ENCODE measurements around the gene SMOC2. TPM values are rescaled to one million over a fixed set of nuclear protein-coding genes. Genes with fewer than 3 reads are reported as not detected.

The SMOC2 gene
- total and polyA plus RNA-seq, 2 of the 4 experiments (the other 2 are of a cell fraction): not detected

DNA sequence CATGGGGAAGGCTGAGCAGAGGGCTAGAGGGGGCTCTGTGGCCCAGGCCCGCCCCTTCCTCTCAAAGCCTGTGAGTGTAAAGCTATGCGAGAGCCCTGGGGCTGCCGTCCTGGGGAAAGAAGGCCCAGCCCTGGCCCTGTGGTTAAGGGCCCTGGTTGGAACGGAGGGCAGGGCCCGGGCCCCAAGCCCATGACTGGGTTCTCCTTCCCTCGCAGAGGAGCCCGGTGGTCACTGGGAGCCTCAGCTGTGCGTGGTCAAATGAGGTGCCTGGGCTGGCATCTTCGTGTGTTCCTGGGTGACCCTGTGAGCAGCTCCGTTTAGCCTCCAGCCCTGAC is 56.0 kb downstream of the SMOC2 start:
- Histone ChIP-seq H3K4me1 (ENCODE audit: control insufficient read depth, insufficient read depth, low read length) (no peaks in the 10 kb centered on the region), H2AFZ (replicated peaks; ENCODE audit: low read length, poor library complexity) (no peak overlapping the region), H3K4me3 (ENCODE audit: insufficient read depth, low read depth, low read length) (no peak overlapping the region), H3K9ac (ENCODE audit: low read depth, low read length) (no peak overlapping the region), H4K5ac (ENCODE audit: low read depth, low read length) (no peak overlapping the region), H2BK20ac (ENCODE audit: low read depth, low read length) (no peak overlapping the region), H4K91ac (ENCODE audit: insufficient read depth, low read depth, low read length) (no peak overlapping the region), H4K8ac (ENCODE audit: low read depth in 2 of 2, low read length in 2 of 2) (no peak overlapping the region), H2BK5ac (ENCODE audit: low read depth, low read length, poor library complexity, severe bottlenecking) (no peak overlapping the region), H3K36me3 (ENCODE audit: control insufficient read depth, insufficient read depth, low read length) (no peaks in the 10 kb centered on the region), H2BK15ac (ENCODE audit: low read depth, low read length) (no peak overlapping the region), H2AK9ac (replicated peaks; ENCODE audit: low read depth, low read length, poor library complexity) (no peak overlapping the region), H3K79me1 (ENCODE audit: low read depth in 1 of 2, low read length in 2 of 2) (no peaks in the 10 kb centered on the region), H3K9me1 (ENCODE audit: insufficient read depth, low read length) (no peaks in the 10 kb centered on the region), H2AK5ac (ENCODE audit: low read depth, low read length) (no peak overlapping the region), H3K14ac (replicated peaks; ENCODE audit: low read depth, low read length) (no peak overlapping the region), H2BK120ac (ENCODE audit: low read depth, low read length) (no peak overlapping the region), H3K56ac (ENCODE audit: extremely low read depth, insufficient read depth, low read length) (no peak overlapping the region), H3K4ac (ENCODE audit: low read depth, low read length) (no peak overlapping the region), H3K27ac (ENCODE audit: insufficient read depth, low read length) (no peak overlapping the region), H3K27me3 (ENCODE audit: control insufficient read depth, insufficient read depth, low read length) (no peaks in the 10 kb centered on the region), H3K23ac (ENCODE audit: low read depth, low read length) (no peak overlapping the region), H3K9me3 (ENCODE audit: control insufficient read depth, insufficient read depth, low read length) (peaks cover 43% of the 10 kb centered on the region), H4K20me1 (ENCODE audit: insufficient read depth, low read length) (no peaks in the 10 kb centered on the region), H3K18ac (ENCODE audit: low read depth, low read length) (no peak overlapping the region), H3K4me2 (ENCODE audit: low read depth, low read length) (no peak overlapping the region)
- ChIA-PET POLR2A (ENCODE audit: unreplicated experiment) (no interaction called here), CTCF (no interaction called here)
- in situ Hi-C loops (cut with MboI; ENCODE audit: low sequenced_read_pairs): no loop called here
- dilution Hi-C loops (cut with HindIII; ENCODE audit: low sequenced_read_pairs, unreplicated experiment): no loop called here
- intact Hi-C loops (cut with micrococcal nuclease): no loop called here
- no TSS peak for BruUV-seq (replicated peaks)
- 11% methylated on average over 3 of the region's 10 CpGs; no CpG with 5 or more reads in 1 of the 2 experiments for WGBS, 2 experiments (ENCODE audit: extremely low coverage in 2 of 2, insufficient read length in 1 of 2)
- DNase-seq (no peak), ATAC-seq (ENCODE audit: low read depth) (no peak)
- no peak for TF ChIP-seq CHD1 (IDR thresholded peaks at IDR 0.05; ENCODE audit: low read depth, low read length)
- no peak for TF ChIP-seq BHLHE40 (IDR thresholded peaks at IDR 0.05; ENCODE audit: low read depth, low read length)
- TF ChIP-seq SMC3 (IDR thresholded peaks at IDR 0.05; ENCODE audit: low read depth, low read length): no peak
- TF ChIP-seq MAFK (IDR thresholded peaks at IDR 0.05; ENCODE audit: low read depth, low read length): no peak
- TF ChIP-seq, protein P1, sequence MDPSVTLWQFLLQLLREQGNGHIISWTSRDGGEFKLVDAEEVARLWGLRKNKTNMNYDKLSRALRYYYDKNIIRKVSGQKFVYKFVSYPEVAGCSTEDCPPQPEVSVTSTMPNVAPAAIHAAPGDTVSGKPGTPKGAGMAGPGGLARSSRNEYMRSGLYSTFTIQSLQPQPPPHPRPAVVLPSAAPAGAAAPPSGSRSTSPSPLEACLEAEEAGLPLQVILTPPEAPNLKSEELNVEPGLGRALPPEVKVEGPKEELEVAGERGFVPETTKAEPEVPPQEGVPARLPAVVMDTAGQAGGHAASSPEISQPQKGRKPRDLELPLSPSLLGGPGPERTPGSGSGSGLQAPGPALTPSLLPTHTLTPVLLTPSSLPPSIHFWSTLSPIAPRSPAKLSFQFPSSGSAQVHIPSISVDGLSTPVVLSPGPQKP (IDR thresholded peaks at IDR 0.05; ENCODE audit: borderline replicate concordance, low read depth, low read length): no peak
- TF ChIP-seq POLR2A (IDR thresholded peaks at IDR 0.05; ENCODE audit: low read depth, low read length): no peak
- TF ChIP-seq, protein P2, sequence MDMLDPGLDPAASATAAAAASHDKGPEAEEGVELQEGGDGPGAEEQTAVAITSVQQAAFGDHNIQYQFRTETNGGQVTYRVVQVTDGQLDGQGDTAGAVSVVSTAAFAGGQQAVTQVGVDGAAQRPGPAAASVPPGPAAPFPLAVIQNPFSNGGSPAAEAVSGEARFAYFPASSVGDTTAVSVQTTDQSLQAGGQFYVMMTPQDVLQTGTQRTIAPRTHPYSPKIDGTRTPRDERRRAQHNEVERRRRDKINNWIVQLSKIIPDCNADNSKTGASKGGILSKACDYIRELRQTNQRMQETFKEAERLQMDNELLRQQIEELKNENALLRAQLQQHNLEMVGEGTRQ (IDR thresholded peaks at IDR 0.05; ENCODE audit: low read depth, low read length): no peak
- TF ChIP-seq NFE2L2 (IDR thresholded peaks at IDR 0.05; ENCODE audit: low read depth, low read length): no peak
- no peak for TF ChIP-seq MAZ (IDR thresholded peaks at IDR 0.05; ENCODE audit: borderline replicate concordance, low read depth, low read length)
- no peak for TF ChIP-seq FOS (IDR thresholded peaks at IDR 0.05; ENCODE audit: low read depth, low read length)
- no peak for TF ChIP-seq RAD21 (IDR thresholded peaks at IDR 0.05; ENCODE audit: low read length)
- TF ChIP-seq RCOR1 (IDR thresholded peaks at IDR 0.05; ENCODE audit: insufficient replicate concordance, low read length): no peak

Data from IMR-90 (cell line).